ENCODE data around the gene EIF4E3. TPM values are rescaled to one million over a fixed set of nuclear protein-coding genes. Genes with fewer than 3 reads are reported as not detected.

Gene EIF4E3
- polyA plus RNA-seq, 3 donors from 2014 or later, result 20.0 to 44.3 (median 36.1) TPM

- peaks cover 82 to 97% of the 10 kb centered on the region in 2 donors for H3K4me1 Mint-ChIP-seq
- H3K4me3 Mint-ChIP-seq, result no peak overlapping the region
- H3K27me3 Mint-ChIP-seq (ENCODE audit: low read depth in 3 of 3), result no peaks in the 10 kb centered on the region
- H3K9me3 Mint-ChIP-seq, result no peaks in the 10 kb centered on the region
- no peak for DNase-seq
- peaks cover 0 to 4% (median 3%) of the 10 kb centered on the region in 3 donors for H3K36me3 Mint-ChIP-seq
- H3K27ac Mint-ChIP-seq, result peak overlapping the region in 3 of 6 donors; percentile 18 to 46 (median 19)
These were observed 10.6 kb downstream of the EIF4E3 start for GRCh38 chr3:71714595-71714994.

- H3K9me3 Mint-ChIP-seq, result no peaks in the 10 kb centered on the region
These were observed 12.2 kb downstream of the EIF4E3 start for GRCh38 chr3:71713041-71713440.

GRCh38 chr3:71710906-71711494, 14.2 kb downstream of the EIF4E3 start:
- Mint-ChIP-seq H3K4me3 (no peak overlapping the region), H3K27ac (peak overlapping the region in 3 of 6 donors; percentile 22 to 65 (median 29)), H3K36me3 (peaks cover 4 to 7% (median 4%) of the 10 kb centered on the region in 3 donors), H3K27me3 (ENCODE audit: low read depth in 3 of 3) (peaks cover 0 to 3% (median 0%) of the 10 kb centered on the region in 3 donors), H3K9me3 (no peaks in the 10 kb centered on the region), H3K4me1 (peaks cover 77 to 97% of the 10 kb centered on the region in 2 donors)
- peak; percentile 37 to 56 (median 48) for DNase-seq

More at GRCh38 chr3:71713041-71713440, 12.2 kb downstream of the EIF4E3 start:
- Mint-ChIP-seq H3K27me3 (ENCODE audit: low read depth in 3 of 3) (no peaks in the 10 kb centered on the region), H3K36me3 (peaks cover 0 to 4% (median 4%) of the 10 kb centered on the region in 3 donors), H3K27ac (no peak overlapping the region), H3K4me1 (peaks cover 82 to 97% of the 10 kb centered on the region in 2 donors), H3K4me3 (no peak overlapping the region)
- DNase-seq, result no peak

GRCh38 chr3:71709908-71710511, 15.2 kb downstream of the EIF4E3 start:
- no peaks in the 10 kb centered on the region for H3K9me3 Mint-ChIP-seq
- H3K36me3 Mint-ChIP-seq, result peaks cover 7 to 15% (median 8%) of the 10 kb centered on the region in 3 donors
- peaks cover 76 to 97% of the 10 kb centered on the region in 2 donors for H3K4me1 Mint-ChIP-seq
- no peak for DNase-seq
- peaks cover 0 to 3% (median 0%) of the 10 kb centered on the region in 3 donors for H3K27me3 Mint-ChIP-seq (ENCODE audit: low read depth in 3 of 3)
- H3K27ac Mint-ChIP-seq, result peak overlapping the region in 3 of 6 donors; percentile 65 to 78 (median 73)
- H3K4me3 Mint-ChIP-seq, result no peak overlapping the region

- Mint-ChIP-seq H3K27ac (peak overlapping the region in 4 of 6 donors; percentile 58 to 88 (median 79)), H3K36me3 (peaks cover 7 to 17% (median 10%) of the 10 kb centered on the region in 3 donors), H3K4me1 (peaks cover 76 to 97% of the 10 kb centered on the region in 2 donors), H3K4me3 (peak overlapping the region in 3 of 5 donors; percentile 43 to 55 (median 51)), H3K27me3 (ENCODE audit: low read depth in 3 of 3) (peaks cover 0 to 3% (median 0%) of the 10 kb centered on the region in 3 donors), H3K9me3 (no peaks in the 10 kb centered on the region)
- DNase-seq, result peak in 1 of 3 donors; percentile 40
These were observed 16.6 kb downstream of the EIF4E3 start for GRCh38 chr3:71708476-71709105.

GRCh38 chr3:71707595-71707994, 17.6 kb downstream of the EIF4E3 start:
- no peak for DNase-seq
- Mint-ChIP-seq H3K4me1 (peaks cover 78 to 97% of the 10 kb centered on the region in 2 donors), H3K4me3 (no peak overlapping the region), H3K27ac (peak overlapping the region in 2 of 6 donors; percentile 38 to 78), H3K27me3 (ENCODE audit: low read depth in 3 of 3) (peaks cover 0 to 3% (median 0%) of the 10 kb centered on the region in 3 donors), H3K36me3 (peaks cover 7 to 17% (median 10%) of the 10 kb centered on the region in 3 donors), H3K9me3 (no peaks in the 10 kb centered on the region)

GRCh38 chr3:71705681-71706080, 19.5 kb downstream of the EIF4E3 start:
- no peak overlapping the region for H3K4me3 Mint-ChIP-seq
- peak overlapping the region in 1 of 6 donors; percentile 84 for H3K27ac Mint-ChIP-seq
- peaks cover 86 to 100% of the 10 kb centered on the region in 2 donors for H3K4me1 Mint-ChIP-seq
- DNase-seq, result no peak
- no peaks in the 10 kb centered on the region for H3K9me3 Mint-ChIP-seq
- peaks cover 7 to 17% (median 10%) of the 10 kb centered on the region in 3 donors for H3K36me3 Mint-ChIP-seq
- H3K27me3 Mint-ChIP-seq (ENCODE audit: low read depth in 3 of 3), result peaks cover 0 to 3% (median 0%) of the 10 kb centered on the region in 3 donors

GRCh38 chr3:71704915-71705314, 20.3 kb downstream of the EIF4E3 start:
- H3K4me1 Mint-ChIP-seq, result peaks cover 83 to 95% of the 10 kb centered on the region in 2 donors
- peak overlapping the region in 5 of 6 donors; percentile 36 to 84 (median 77) for H3K27ac Mint-ChIP-seq
- H3K9me3 Mint-ChIP-seq, result no peaks in the 10 kb centered on the region
- peaks cover 7 to 17% (median 10%) of the 10 kb centered on the region in 3 donors for H3K36me3 Mint-ChIP-seq
- H3K4me3 Mint-ChIP-seq, result no peak overlapping the region
- peaks cover 0 to 3% (median 0%) of the 10 kb centered on the region in 3 donors for H3K27me3 Mint-ChIP-seq (ENCODE audit: low read depth in 3 of 3)
- no peak for DNase-seq

- H3K9me3 Mint-ChIP-seq, result no peaks in the 10 kb centered on the region
- no peak for DNase-seq
- H3K27me3 Mint-ChIP-seq (ENCODE audit: low read depth in 3 of 3), result peaks cover 0 to 3% (median 0%) of the 10 kb centered on the region in 3 donors
- H3K36me3 Mint-ChIP-seq, result peaks cover 3 to 21% (median 10%) of the 10 kb centered on the region in 3 donors
- peak overlapping the region; percentile 84 to 94 (median 90) for H3K27ac Mint-ChIP-seq
- peaks cover 73 to 84% of the 10 kb centered on the region in 2 donors for H3K4me1 Mint-ChIP-seq
- H3K4me3 Mint-ChIP-seq, result peak overlapping the region in 2 of 5 donors; percentile 4 to 21
These were observed 21.4 kb downstream of the EIF4E3 start for GRCh38 chr3:71703797-71704196.

- Mint-ChIP-seq H3K9me3 (no peaks in the 10 kb centered on the region), H3K4me1 (peaks cover 65 to 70% of the 10 kb centered on the region in 2 donors), H3K36me3 (peaks cover 15 to 29% (median 15%) of the 10 kb centered on the region in 3 donors), H3K4me3 (peak overlapping the region; percentile 71 to 82 (median 77)), H3K27me3 (ENCODE audit: low read depth in 3 of 3) (peaks cover 0 to 3% (median 0%) of the 10 kb centered on the region in 3 donors), H3K27ac (peak overlapping the region; percentile 63 to 94 (median 90))
- DNase-seq, result peak; percentile 33 to 43 (median 42)
These were observed 22.8 kb downstream of the EIF4E3 start for GRCh38 chr3:71702131-71703024.

GRCh38 chr3:71701251-71701762, 23.9 kb downstream of the EIF4E3 start:
- Mint-ChIP-seq H3K36me3 (peaks cover 15 to 30% (median 16%) of the 10 kb centered on the region in 3 donors), H3K27me3 (ENCODE audit: low read depth in 3 of 3) (peaks cover 0 to 1% (median 0%) of the 10 kb centered on the region in 3 donors), H3K4me1 (peaks cover 59 to 61% of the 10 kb centered on the region in 2 donors), H3K9me3 (no peaks in the 10 kb centered on the region), H3K4me3 (peak overlapping the region in 4 of 5 donors; percentile 14 to 71 (median 17)), H3K27ac (peak overlapping the region; percentile 63 to 94 (median 90))
- DNase-seq, result no peak

GRCh38 chr3:71695000-71695482, 30.2 kb downstream of the EIF4E3 start:
- no peak overlapping the region for H3K4me3 Mint-ChIP-seq
- no peak for DNase-seq
- H3K9me3 Mint-ChIP-seq, result no peaks in the 10 kb centered on the region
- H3K27me3 Mint-ChIP-seq (ENCODE audit: low read depth in 3 of 3), result no peaks in the 10 kb centered on the region
- H3K36me3 Mint-ChIP-seq, result peaks cover 12 to 42% (median 14%) of the 10 kb centered on the region in 3 donors
- no peak overlapping the region for H3K27ac Mint-ChIP-seq
- peaks cover 8 to 11% of the 10 kb centered on the region in 2 donors for H3K4me1 Mint-ChIP-seq

Measured in immature natural killer cell (primary cell).